ENCODE results near the gene LCN12.

The LCN12 gene

GRCh38 chr9:136927343-136928271 is 24.5 kb upstream of the LCN12 start:
- no peak for DNase-seq

GRCh38 chr9:136928591-136928990 is 23.5 kb upstream of the LCN12 start:
- no peak for DNase-seq

- DNase-seq = no peak
Observed at GRCh38 chr9:136930014-136930413, 22.1 kb upstream of the LCN12 start.

GRCh38 chr9:136931611-136932130 is 20.4 kb upstream of the LCN12 start:
- no peak for DNase-seq

- no peak for DNase-seq
Observed at GRCh38 chr9:136934277-136934676, 17.8 kb upstream of the LCN12 start.

- DNase-seq = no peak
Observed at GRCh38 chr9:136935651-136936050, 16.4 kb upstream of the LCN12 start.

GRCh38 chr9:136936645-136937170 is 15.4 kb upstream of the LCN12 start:
- DNase-seq = no peak

GRCh38 chr9:136937186-136938001 is 14.7 kb upstream of the LCN12 start:
- DNase-seq = no peak

GRCh38 chr9:136939431-136939995 is 12.6 kb upstream of the LCN12 start:
- no peak for DNase-seq

- no peak for DNase-seq
Observed at GRCh38 chr9:136939996-136940525, 12.0 kb upstream of the LCN12 start.

GRCh38 chr9:136940526-136941230 is 11.4 kb upstream of the LCN12 start:
- DNase-seq = no peak

GRCh38 chr9:136941231-136942111 is 10.6 kb upstream of the LCN12 start:
- DNase-seq = no peak

GRCh38 chr9:136942112-136942880 is 9.8 kb upstream of the LCN12 start:
- DNase-seq = no peak

- DNase-seq = no peak
Observed at GRCh38 chr9:136942881-136943230, 9.2 kb upstream of the LCN12 start.

GRCh38 chr9:136943291-136944211 is 8.5 kb upstream of the LCN12 start:
- peak; percentile 49 for DNase-seq

GRCh38 chr9:136944212-136944518 is 7.9 kb upstream of the LCN12 start:
- no peak for DNase-seq

GRCh38 chr9:136944519-136945332 is 7.3 kb upstream of the LCN12 start, which contains the start of the genes C8G and FBXW5:
Gene C8G, plus strand, starts transcription at chr9:136945243. Its CDS starts 78 bp downstream, at chr9:136945321.
Gene FBXW5, minus strand, starts transcription at chr9:136944738. Its CDS starts 655 bp downstream, at chr9:136944083.
- DNase-seq = peak; percentile 96

Data from NCI-H82 (cell line).